SK-N-MC (cell line): ENCODE results near the gene SIGLEC10.

Experiments
- EZH2 ChIP-seq: fragments of 200-600 bp; sonication (generic); IDR thresholded peaks from one replicate; pipeline ENCODE4 v1.6.1; 2017; ENCODE audit warnings: antibody characterized with exemption
- POLR2AphosphoS5 ChIP-seq: IDR thresholded peaks from 2 replicates; pipeline ENCODE4 v1.6.1; 2012; ENCODE audit warnings: mild to moderate bottlenecking, low read depth, low read length, borderline replicate concordance

GRCh38 chr19:51440846-51441409 lies 23.5 kb upstream of the SIGLEC10 start:
- no peak for TF ChIP-seq EZH2
- TF ChIP-seq POLR2AphosphoS5 = no peak
